HFF-Myc (cell line): Measurements from ENCODE around the gene POLR3GL.

Source experiments
- DNase-seq: peaks from one replicate; pipeline ENCODE4 v3.0.0-alpha.2; 2011; ENCODE audit warnings: low read depth; ENCODE audit errors: extremely low read depth
- H3K4me3 ChIP-seq: replicated peaks from 2 replicates; pipeline ENCODE4 v1.5.1; 2011; ENCODE audit warnings: low read depth, mild to moderate bottlenecking, control low read depth, low read length
- CTCF ChIP-seq: IDR thresholded peaks from 2 replicates; pipeline ENCODE4 v1.5.1; 2012; ENCODE audit warnings: mild to moderate bottlenecking, low read depth, low read length, control low read depth; ENCODE audit errors: missing control alignments

Gene POLR3GL

GRCh38 chr1:145992502-145992936 is 28.0 kb downstream of the POLR3GL start:
- H3K4me3 ChIP-seq: no peak overlapping the region
- no peak for TF ChIP-seq CTCF
- DNase-seq: no peak

GRCh38 chr1:145992958-145993617 is 28.6 kb downstream of the POLR3GL start:
- H3K4me3 ChIP-seq: peak overlapping the region; percentile 93
- no peak for DNase-seq
- TF ChIP-seq CTCF: no peak

GRCh38 chr1:145993618-145994390 is 29.3 kb downstream of the POLR3GL start:
- no peak for DNase-seq
- TF ChIP-seq CTCF: no peak
- H3K4me3 ChIP-seq: peak overlapping the region; percentile 93

- peak overlapping the region; percentile 93 for H3K4me3 ChIP-seq
- no peak for TF ChIP-seq CTCF
Measured at GRCh38 chr1:145994391-145995120, 30.1 kb downstream of the POLR3GL start.

GRCh38 chr1:145995148-145995881 is 30.8 kb downstream of the POLR3GL start:
- no peak for DNase-seq
- no peak for TF ChIP-seq CTCF
- H3K4me3 ChIP-seq: peak overlapping the region; percentile 93

More at GRCh38 chr1:145994391-145995120, 30.1 kb downstream of the POLR3GL start:
- DNase-seq: no peak

- peak overlapping the region; percentile 93 for H3K4me3 ChIP-seq
- no peak for DNase-seq
- TF ChIP-seq CTCF: no peak
Measured at GRCh38 chr1:145995964-145996432, 31.5 kb downstream of the POLR3GL start.
